Spleen (tissue), 7 donors: ENCODE results near the gene PRPF40A.

Experiments used
- CTCF ChIP-seq, 11 experiments: fragments of 200-600 bp in 7 of 11; fragments of 450-650 bp in 4 of 11; sonication (generic) in 4 of 11; IDR thresholded peaks in 8 of 11; conservative IDR thresholded peaks in 3 of 11; 1 replicate in 7 of 11; 2 replicates in 4 of 11; pipeline versions ENCODE4 v1.4.0 to v1.8.0; 2016 to 2021; ENCODE audit warnings: antibody characterized with exemption in 11 of 11, inconsistent platforms in 4 of 11, mild to moderate bottlenecking in 1 of 11
- POLR2A ChIP-seq, 3 donors: fragments of 450-650 bp; IDR thresholded peaks; one replicate each; pipeline ENCODE4 v1.5.1; 2017; ENCODE audit warnings: antibody characterized with exemption in 3 of 3, mild to moderate bottlenecking in 1 of 3
- donor health status: DM: no; HTN: no; CAD: no; lungs with moderate emphysema.
- donor health status: DM: no; HTN: no; CAD: no.
- donor health status: DM: no; HTN: no; CAD: no.

GRCh38 chr2:152720794-152721193 is 3.5 kb upstream of the PRPF40A start:
- no peak for TF ChIP-seq CTCF (IDR thresholded peaks at IDR 0.05 in 8 of 11, conservative IDR thresholded peaks at IDR 0.05 in 3 of 11)
- TF ChIP-seq POLR2A (IDR thresholded peaks at IDR 0.05) = no peak
